ENCODE results near the gene PRSS27.

Gene PRSS27

GRCh38 chr16:2749936-2750335 is 29.9 kb upstream of the PRSS27 start:
- DNase-seq = no peak

GRCh38 chr16:2749476-2749875 is 29.5 kb upstream of the PRSS27 start:
- no peak for DNase-seq

GRCh38 chr16:2748757-2749455 is 28.9 kb upstream of the PRSS27 start:
- no peak for DNase-seq

GRCh38 chr16:2745961-2746360 is 25.9 kb upstream of the PRSS27 start:
- DNase-seq = no peak

- DNase-seq = no peak
Measured at GRCh38 chr16:2745116-2745890, 25.3 kb upstream of the PRSS27 start.

- no peak for DNase-seq
Measured at GRCh38 chr16:2744711-2745110, 24.7 kb upstream of the PRSS27 start.

- DNase-seq = no peak
Measured at GRCh38 chr16:2743007-2743810, 23.2 kb upstream of the PRSS27 start.

- DNase-seq = no peak
Measured at GRCh38 chr16:2742323-2743006, 22.4 kb upstream of the PRSS27 start.

GRCh38 chr16:2741168-2741567 is 21.1 kb upstream of the PRSS27 start:
- no peak for DNase-seq

GRCh38 chr16:2740476-2740875 is 20.5 kb upstream of the PRSS27 start:
- no peak for DNase-seq

- no peak for DNase-seq
Measured at GRCh38 chr16:2739625-2740430, 19.8 kb upstream of the PRSS27 start.

GRCh38 chr16:2738615-2739014 is 18.6 kb upstream of the PRSS27 start:
- DNase-seq = no peak

- no peak for DNase-seq
Measured at GRCh38 chr16:2737895-2738418, 17.9 kb upstream of the PRSS27 start.

- DNase-seq = no peak
Measured at GRCh38 chr16:2737238-2737605, 17.2 kb upstream of the PRSS27 start.

- DNase-seq = no peak
Measured at GRCh38 chr16:2736476-2737237, 16.6 kb upstream of the PRSS27 start.

- DNase-seq = no peak
Measured at GRCh38 chr16:2734844-2735515, 15.0 kb upstream of the PRSS27 start.

GRCh38 chr16:2728034-2728433 is 8.0 kb upstream of the PRSS27 start:
- no peak for DNase-seq

- no peak for DNase-seq
Measured at GRCh38 chr16:2726923-2727322, 6.9 kb upstream of the PRSS27 start.

GRCh38 chr16:2724816-2725348 is 4.9 kb upstream of the PRSS27 start:
- DNase-seq = no peak

GRCh38 chr16:2724088-2724676 is 4.2 kb upstream of the PRSS27 start:
- no peak for DNase-seq

Data from stimulated activated CD4-positive, alpha-beta T cell treated with anti-CD3 and anti-CD28 coated beads, Interleukin-2, amount 100 ng/mL, for 48 hours (primary cell).